Bronchial epithelial cell (primary cell): ENCODE data around the gene NOX5. TPM values are rescaled to one million over a fixed set of nuclear protein-coding genes. Genes with fewer than 3 reads are reported as not detected.

Experiments used
- DNase-seq: peaks from one replicate; pipeline ENCODE4 v3.0.0-alpha.2; 2010; ENCODE audit warnings: low read depth
- FAIRE-seq: peaks from 2 replicates; lab custom pipeline; 2011; peaks lifted over from hg19 to GRCh38; lab: Jason Lieb, UNC
- H3K27me3 ChIP-seq: 2 replicates; pipeline ENCODE4 v1.5.1; 2011; ENCODE audit warnings: low read length; ENCODE audit not compliant: control insufficient read depth, insufficient read depth
- H3K36me3 ChIP-seq: 2 replicates; pipeline ENCODE4 v1.5.1; 2011; ENCODE audit warnings: low read length; ENCODE audit not compliant: control insufficient read depth, insufficient read depth
- H3K4me3 ChIP-seq: 2 replicates; pipeline ENCODE4 v1.5.1; 2011; ENCODE audit warnings: mild to moderate bottlenecking, low read depth, low read length, control low read depth
- total RNA-seq: library from RNA; depleted of rRNA; stranded (reverse); fragments of >200 nt; gene quantifications from 2 replicates; pipeline ENCODE4 v1.2.1, GENCODE V29; 2014
- TF ChIP-seq, protein P1 (sequence below): IDR thresholded peaks from 2 replicates; pipeline ENCODE4 v1.5.1; 2011; ENCODE audit warnings: mild to moderate bottlenecking, moderate library complexity, low read length, control low read depth, inconsistent platforms; ENCODE audit not compliant: insufficient read depth, severe bottlenecking

The NOX5 gene
- total RNA-seq, 1 donor from 2014 or later: not detected

DNA sequence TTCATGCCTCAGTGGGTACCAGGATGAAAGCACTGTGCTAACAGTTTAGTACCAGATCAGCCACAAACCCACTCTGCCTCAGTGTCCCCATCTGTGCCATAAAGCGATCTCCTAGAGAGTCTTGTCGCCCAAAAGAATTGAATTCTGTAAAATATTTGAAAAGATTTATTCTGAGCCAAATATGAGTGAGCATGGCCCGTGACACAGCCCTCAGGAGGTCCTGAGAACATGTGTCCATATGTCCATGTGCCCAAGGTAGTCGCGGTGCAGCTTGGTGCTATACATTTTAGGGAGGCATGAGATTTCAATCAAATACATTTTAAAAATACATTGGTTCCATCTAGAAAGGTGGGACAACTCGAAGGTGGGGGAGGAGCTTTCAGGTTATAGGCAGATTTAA is 15.4 kb upstream of the NOX5 start:
- peaks cover 2% of the 10 kb centered on the region for H3K27me3 ChIP-seq
- DNase-seq (no peak), FAIRE-seq (no peak)
- no peaks in the 10 kb centered on the region for H3K36me3 ChIP-seq
- H3K4me3 ChIP-seq: no peak overlapping the region
- TF ChIP-seq, protein P1, sequence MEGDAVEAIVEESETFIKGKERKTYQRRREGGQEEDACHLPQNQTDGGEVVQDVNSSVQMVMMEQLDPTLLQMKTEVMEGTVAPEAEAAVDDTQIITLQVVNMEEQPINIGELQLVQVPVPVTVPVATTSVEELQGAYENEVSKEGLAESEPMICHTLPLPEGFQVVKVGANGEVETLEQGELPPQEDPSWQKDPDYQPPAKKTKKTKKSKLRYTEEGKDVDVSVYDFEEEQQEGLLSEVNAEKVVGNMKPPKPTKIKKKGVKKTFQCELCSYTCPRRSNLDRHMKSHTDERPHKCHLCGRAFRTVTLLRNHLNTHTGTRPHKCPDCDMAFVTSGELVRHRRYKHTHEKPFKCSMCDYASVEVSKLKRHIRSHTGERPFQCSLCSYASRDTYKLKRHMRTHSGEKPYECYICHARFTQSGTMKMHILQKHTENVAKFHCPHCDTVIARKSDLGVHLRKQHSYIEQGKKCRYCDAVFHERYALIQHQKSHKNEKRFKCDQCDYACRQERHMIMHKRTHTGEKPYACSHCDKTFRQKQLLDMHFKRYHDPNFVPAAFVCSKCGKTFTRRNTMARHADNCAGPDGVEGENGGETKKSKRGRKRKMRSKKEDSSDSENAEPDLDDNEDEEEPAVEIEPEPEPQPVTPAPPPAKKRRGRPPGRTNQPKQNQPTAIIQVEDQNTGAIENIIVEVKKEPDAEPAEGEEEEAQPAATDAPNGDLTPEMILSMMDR: no peak

GRCh38 chr15:69000091-69000490 is 14.4 kb upstream of the NOX5 start:
- no peaks in the 10 kb centered on the region for H3K36me3 ChIP-seq
- no peak overlapping the region for H3K4me3 ChIP-seq
- H3K27me3 ChIP-seq: peaks cover 2% of the 10 kb centered on the region
- DNase-seq (no peak), FAIRE-seq (no peak)
- TF ChIP-seq, protein P1: no peak

GRCh38 chr15:69000725-69001503 is 13.6 kb upstream of the NOX5 start:
- H3K36me3 ChIP-seq: no peaks in the 10 kb centered on the region
- H3K27me3 ChIP-seq: peaks cover 2% of the 10 kb centered on the region
- H3K4me3 ChIP-seq: no peak overlapping the region
- TF ChIP-seq, protein P1: no peak
- FAIRE-seq (no peak), DNase-seq (no peak)

- DNase-seq: no peak
- Histone ChIP-seq H3K27me3 (peaks cover 2% of the 10 kb centered on the region), H3K4me3 (no peak overlapping the region), H3K36me3 (no peaks in the 10 kb centered on the region)
- no peak for FAIRE-seq
- TF ChIP-seq, protein P1: no peak
Measured at GRCh38 chr15:69002783-69003182, 11.7 kb upstream of the NOX5 start.

DNA sequence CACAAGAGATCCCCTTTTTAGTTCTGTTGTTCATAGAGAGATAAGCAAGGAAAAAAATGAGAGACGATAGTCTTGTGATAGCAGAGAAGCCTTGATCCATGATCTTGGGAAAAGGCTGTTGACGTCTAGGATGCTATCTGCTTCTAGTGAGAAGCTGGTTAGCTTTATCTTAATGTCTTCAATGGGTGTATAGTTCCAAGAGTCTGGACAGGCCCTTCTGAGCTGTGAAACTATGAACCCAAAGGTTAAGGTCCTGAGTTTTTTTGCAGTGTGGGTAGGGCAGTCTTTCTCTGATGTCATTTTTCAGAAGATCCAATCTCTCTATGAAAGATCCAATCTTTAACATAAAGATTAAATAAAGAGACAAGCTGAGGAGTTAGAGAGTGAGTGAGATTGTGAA is 10.5 kb upstream of the NOX5 start:
- DNase-seq: no peak
- TF ChIP-seq, protein P1: no peak
- FAIRE-seq: no peak
- Histone ChIP-seq H3K36me3 (no peaks in the 10 kb centered on the region), H3K4me3 (no peak overlapping the region), H3K27me3 (peaks cover 2% of the 10 kb centered on the region)

DNA sequence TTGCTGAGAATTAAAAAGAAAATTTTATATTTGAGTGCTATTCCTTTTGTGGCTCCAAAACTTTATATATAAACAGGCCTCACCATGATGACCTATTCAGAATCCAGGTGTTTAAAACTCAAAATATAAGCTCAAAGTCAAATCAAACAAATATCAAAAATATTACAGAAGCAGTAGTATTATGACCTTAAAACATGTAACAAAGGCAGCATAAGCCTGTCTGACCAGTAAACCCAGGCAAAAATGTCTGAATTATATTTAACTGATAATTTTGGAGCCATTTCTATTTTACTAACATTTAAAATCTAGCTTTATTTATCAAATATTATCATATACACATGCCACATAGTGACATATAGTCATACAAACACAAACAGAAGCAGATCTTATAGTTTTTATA is 6.4 kb upstream of the NOX5 start:
- DNase-seq (no peak), FAIRE-seq (no peak)
- TF ChIP-seq, protein P1: no peak
- H3K27me3 ChIP-seq: no peaks in the 10 kb centered on the region
- H3K4me3 ChIP-seq: no peak overlapping the region
- no peaks in the 10 kb centered on the region for H3K36me3 ChIP-seq
